Stimulated activated CD4-positive, alpha-beta T cell treated with anti-CD3 and anti-CD28 coated beads, Interleukin-15, amount 100 ng/mL, for 24 hours (primary cell): ENCODE measurements around the gene LYRM2.
"Not testable (repeated sequence)": the region's sequence is repeated elsewhere in the genome, so short reads cannot be mapped to it uniquely, and the experiment has no call there.

Experiments
- DNase-seq: peaks from one replicate; pipeline ENCODE4 v3.0.0-alpha.2; 2020

The LYRM2 gene

GRCh38 chr6:89644864-89645263 lies 6.3 kb upstream of the LYRM2 start:
- no peak for DNase-seq

GRCh38 chr6:89643406-89643805 lies 4.9 kb upstream of the LYRM2 start:
- DNase-seq, result no peak

GRCh38 chr6:89642956-89643355 lies 4.4 kb upstream of the LYRM2 start:
- DNase-seq, result no peak

GRCh38 chr6:89641581-89641980 lies 3.0 kb upstream of the LYRM2 start:
- DNase-seq, result not testable (repeated sequence)

GRCh38 chr6:89640804-89641203 lies 2.3 kb upstream of the LYRM2 start:
- no peak for DNase-seq

GRCh38 chr6:89637960-89638319 lies 607 bp downstream of the LYRM2 start:
- DNase-seq, result no peak

- DNase-seq, result not testable (repeated sequence)
These were observed 2.1 kb downstream of the LYRM2 start for GRCh38 chr6:89636412-89636811.

- no peak for DNase-seq
These were observed 8.1 kb downstream of the LYRM2 start for GRCh38 chr6:89630488-89630887.

GRCh38 chr6:89623749-89624148 lies 14.8 kb downstream of the LYRM2 start:
- DNase-seq, result no peak

GRCh38 chr6:89619567-89619966 lies 19.0 kb downstream of the LYRM2 start:
- DNase-seq, result no peak

GRCh38 chr6:89618026-89618425 lies 20.5 kb downstream of the LYRM2 start:
- DNase-seq, result no peak

GRCh38 chr6:89616531-89616930 lies 22.0 kb downstream of the LYRM2 start:
- no peak for DNase-seq

GRCh38 chr6:89615882-89616281 lies 22.7 kb downstream of the LYRM2 start:
- DNase-seq, result no peak

GRCh38 chr6:89613790-89614189 lies 24.8 kb downstream of the LYRM2 start:
- no peak for DNase-seq

- DNase-seq, result no peak
These were observed 26.4 kb downstream of the LYRM2 start for GRCh38 chr6:89612121-89612520.

GRCh38 chr6:89611666-89612065 lies 26.9 kb downstream of the LYRM2 start:
- DNase-seq, result no peak

GRCh38 chr6:89610149-89610642 lies 28.4 kb downstream of the LYRM2 start:
- DNase-seq, result peak; percentile 84

- DNase-seq, result no peak
These were observed 32.7 kb downstream of the LYRM2 start for GRCh38 chr6:89605861-89606260.

- DNase-seq, result no peak
These were observed 33.9 kb downstream of the LYRM2 start for GRCh38 chr6:89604653-89605052.

GRCh38 chr6:89602166-89602565 lies 36.4 kb downstream of the LYRM2 start:
- no peak for DNase-seq

GRCh38 chr6:89599727-89600126 lies 38.8 kb downstream of the LYRM2 start:
- DNase-seq, result no peak

- DNase-seq, result no peak
These were observed 40.6 kb downstream of the LYRM2 start for GRCh38 chr6:89597988-89598387.

GRCh38 chr6:89597372-89597771 lies 41.2 kb downstream of the LYRM2 start:
- DNase-seq, result no peak

GRCh38 chr6:89596484-89596883 lies 42.1 kb downstream of the LYRM2 start:
- DNase-seq, result peak; percentile 9

GRCh38 chr6:89596056-89596455 lies 42.5 kb downstream of the LYRM2 start:
- DNase-seq, result no peak

GRCh38 chr6:89591745-89592144 lies 46.8 kb downstream of the LYRM2 start:
- no peak for DNase-seq
